ENCODE data around the gene BROX. TPM values are rescaled to one million over a fixed set of nuclear protein-coding genes. Genes with fewer than 3 reads are reported as not detected.

BROX gene
- total RNA-seq, 1 donor from 2014 or later = 50.2 TPM

DNA sequence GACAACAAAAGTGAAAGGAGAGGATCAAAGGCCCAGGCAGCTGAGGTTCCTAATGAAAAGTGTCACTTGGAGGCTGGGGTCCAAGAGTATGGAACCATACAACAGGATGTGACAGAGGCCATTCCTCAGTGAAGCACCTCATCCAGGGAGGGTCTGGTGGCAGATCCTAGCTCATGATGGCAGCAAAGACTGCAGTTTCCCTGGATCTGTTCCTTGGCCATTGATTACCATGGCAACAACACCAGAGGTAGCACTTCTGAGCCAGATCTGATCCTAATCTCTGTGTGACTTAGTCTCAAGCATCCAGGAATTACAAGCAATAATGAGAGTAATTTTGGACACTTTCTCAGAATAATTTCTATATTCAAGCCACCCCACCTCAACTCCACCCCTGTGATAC is 37.6 kb downstream of the BROX start:
- no peak overlapping the region for H3K4me3 ChIP-seq
- no peaks in the 10 kb centered on the region for H3K9me3 ChIP-seq
- no peaks in the 10 kb centered on the region for H3K27me3 ChIP-seq (ENCODE audit: low read depth)
- no peaks in the 10 kb centered on the region for H3K36me3 ChIP-seq
- H3K27ac ChIP-seq = no peak overlapping the region
- DNase-seq (no peak), ATAC-seq (no peak)
- H3K4me1 ChIP-seq = no peaks in the 10 kb centered on the region
- intact Hi-C loops (cut with DNase I) = no loop called here
- TF ChIP-seq, protein P1, sequence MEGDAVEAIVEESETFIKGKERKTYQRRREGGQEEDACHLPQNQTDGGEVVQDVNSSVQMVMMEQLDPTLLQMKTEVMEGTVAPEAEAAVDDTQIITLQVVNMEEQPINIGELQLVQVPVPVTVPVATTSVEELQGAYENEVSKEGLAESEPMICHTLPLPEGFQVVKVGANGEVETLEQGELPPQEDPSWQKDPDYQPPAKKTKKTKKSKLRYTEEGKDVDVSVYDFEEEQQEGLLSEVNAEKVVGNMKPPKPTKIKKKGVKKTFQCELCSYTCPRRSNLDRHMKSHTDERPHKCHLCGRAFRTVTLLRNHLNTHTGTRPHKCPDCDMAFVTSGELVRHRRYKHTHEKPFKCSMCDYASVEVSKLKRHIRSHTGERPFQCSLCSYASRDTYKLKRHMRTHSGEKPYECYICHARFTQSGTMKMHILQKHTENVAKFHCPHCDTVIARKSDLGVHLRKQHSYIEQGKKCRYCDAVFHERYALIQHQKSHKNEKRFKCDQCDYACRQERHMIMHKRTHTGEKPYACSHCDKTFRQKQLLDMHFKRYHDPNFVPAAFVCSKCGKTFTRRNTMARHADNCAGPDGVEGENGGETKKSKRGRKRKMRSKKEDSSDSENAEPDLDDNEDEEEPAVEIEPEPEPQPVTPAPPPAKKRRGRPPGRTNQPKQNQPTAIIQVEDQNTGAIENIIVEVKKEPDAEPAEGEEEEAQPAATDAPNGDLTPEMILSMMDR (IDR thresholded peaks at IDR 0.05) = no peak

DNA sequence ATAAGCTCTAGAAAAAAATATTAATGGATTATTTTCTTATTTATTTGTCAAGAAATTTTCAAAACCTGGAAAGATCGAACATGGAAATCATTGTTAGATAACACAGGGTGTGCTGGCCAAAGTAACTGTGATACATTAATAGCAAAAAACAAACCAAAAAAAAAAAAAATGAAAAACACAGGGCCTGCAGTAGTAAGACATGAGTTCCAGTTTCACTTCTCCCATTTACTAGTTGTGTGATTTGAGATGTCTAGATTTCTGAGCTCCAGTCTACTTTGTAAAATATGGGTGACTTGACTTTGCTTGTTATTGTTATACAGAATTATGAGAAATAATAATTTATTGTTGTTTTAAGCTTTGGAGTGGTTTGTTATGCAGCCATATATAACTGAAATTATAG is 38.3 kb downstream of the BROX start:
- no peaks in the 10 kb centered on the region for H3K9me3 ChIP-seq
- no peaks in the 10 kb centered on the region for H3K27me3 ChIP-seq (ENCODE audit: low read depth)
- TF ChIP-seq, protein P1 (IDR thresholded peaks at IDR 0.05) = no peak
- DNase-seq = no peak
- no peaks in the 10 kb centered on the region for H3K4me1 ChIP-seq
- no peaks in the 10 kb centered on the region for H3K36me3 ChIP-seq
- H3K27ac ChIP-seq = no peak overlapping the region
- H3K4me3 ChIP-seq = no peak overlapping the region
- ATAC-seq = no peak
- intact Hi-C loops (cut with DNase I) = no loop called here

DNA sequence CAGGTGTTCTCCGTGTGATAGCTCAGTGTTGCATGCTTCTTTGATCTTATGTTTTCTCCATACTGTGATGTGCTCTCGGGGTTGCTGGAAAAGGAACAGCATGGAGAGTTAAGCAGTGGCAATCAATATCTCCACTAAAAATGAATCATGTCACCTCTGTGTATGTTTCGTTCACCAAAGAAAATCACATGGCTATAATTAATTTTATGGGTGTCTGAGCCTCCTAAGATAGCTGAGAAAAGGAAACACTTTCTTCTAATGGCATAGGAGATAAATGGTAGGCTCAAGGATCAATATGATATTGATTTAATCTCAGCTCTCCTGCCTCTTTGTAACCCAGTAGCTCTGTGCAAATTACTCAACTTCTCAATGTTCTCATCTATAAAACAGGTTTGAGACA is 38.9 kb downstream of the BROX start:
- no peaks in the 10 kb centered on the region for H3K9me3 ChIP-seq

DNA sequence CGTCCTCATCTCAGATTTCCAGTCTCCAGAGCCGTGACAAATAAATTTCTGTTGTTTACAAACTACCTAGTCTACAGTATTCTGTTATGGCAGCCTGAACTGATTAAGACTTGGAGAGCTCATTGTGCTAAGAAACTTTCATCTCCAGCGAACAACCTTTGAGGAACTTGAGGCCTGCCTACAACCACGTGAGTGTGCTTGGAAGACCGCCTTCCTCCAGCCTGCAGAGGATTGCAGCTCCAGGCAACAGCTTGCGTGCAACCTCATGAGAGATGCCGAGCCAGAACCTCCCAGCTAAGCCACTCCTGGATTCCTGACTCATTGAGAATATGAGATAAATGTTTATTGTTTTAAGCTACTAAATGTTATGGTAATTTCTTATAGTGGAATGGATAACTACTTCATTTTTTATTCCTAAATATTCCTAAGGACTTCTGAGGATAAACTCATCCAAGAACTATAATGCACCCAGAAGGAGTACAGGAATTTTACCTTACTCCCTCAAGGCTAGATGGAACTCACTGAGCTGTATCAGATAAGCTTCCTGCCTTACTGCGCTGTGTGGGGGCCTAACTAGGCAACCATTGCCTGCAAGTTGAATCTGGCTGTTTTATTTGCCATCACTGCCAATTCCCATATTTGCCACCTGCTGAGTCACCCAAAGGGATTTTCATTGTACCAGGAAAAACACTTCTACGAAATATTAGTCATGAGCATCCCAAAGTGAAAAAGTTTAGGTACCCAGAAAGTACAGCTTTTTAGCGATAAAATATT is 42.2 kb downstream of the BROX start:
- H3K27ac ChIP-seq = no peak overlapping the region
- DNase-seq = peak; percentile 68
- TF ChIP-seq, protein P1 (IDR thresholded peaks at IDR 0.05) = no peak
- no peaks in the 10 kb centered on the region for H3K36me3 ChIP-seq
- intact Hi-C loops (cut with DNase I) = no loop called here
- no peaks in the 10 kb centered on the region for H3K27me3 ChIP-seq (ENCODE audit: low read depth)
- no peaks in the 10 kb centered on the region for H3K9me3 ChIP-seq
- ATAC-seq = peak; percentile 52 to 77
- H3K4me1 ChIP-seq = no peaks in the 10 kb centered on the region
- H3K4me3 ChIP-seq = no peak overlapping the region

More for the DNA sequence above, 38.9 kb downstream of the BROX start:
- DNase-seq (no peak), ATAC-seq (no peak)
- TF ChIP-seq, protein P1 (IDR thresholded peaks at IDR 0.05) = no peak
- H3K4me1 ChIP-seq = no peaks in the 10 kb centered on the region
- no peak overlapping the region for H3K4me3 ChIP-seq
- H3K36me3 ChIP-seq = no peaks in the 10 kb centered on the region
- H3K27ac ChIP-seq = no peak overlapping the region
- intact Hi-C loops (cut with DNase I) = no loop called here
- H3K27me3 ChIP-seq (ENCODE audit: low read depth) = no peaks in the 10 kb centered on the region

DNA sequence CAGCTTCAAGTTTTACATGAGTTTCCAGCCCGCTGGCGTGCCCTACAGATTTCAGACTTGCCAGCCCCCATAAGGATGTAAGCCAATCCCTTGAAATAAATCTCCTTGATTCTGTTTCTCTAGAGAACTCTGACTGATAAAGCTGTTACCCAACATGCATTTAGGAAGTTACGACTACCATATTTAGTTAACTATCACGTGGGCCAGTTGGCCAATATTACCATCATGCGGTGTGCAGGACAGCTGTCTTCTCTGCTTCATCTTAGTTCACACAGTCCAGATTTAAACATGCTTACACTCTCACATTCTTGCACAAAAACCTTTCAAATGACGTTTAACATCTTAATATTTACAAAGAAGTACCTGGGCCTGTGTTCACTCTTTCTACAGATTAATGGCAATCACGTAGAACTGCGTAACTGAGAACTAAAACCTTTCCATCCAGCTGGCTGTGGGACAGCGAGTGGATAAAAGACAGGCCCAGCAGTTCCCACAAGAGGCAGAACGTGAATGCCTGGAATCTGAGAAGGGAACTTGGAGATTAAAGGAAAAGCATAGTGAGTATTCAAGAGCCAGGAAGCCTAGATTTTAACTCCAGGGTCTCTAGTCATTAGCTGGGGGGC is 45.4 kb downstream of the BROX start:
- DNase-seq (no peak), ATAC-seq (peak in 1 of 2 donors; percentile 35)
- TF ChIP-seq, protein P1 (IDR thresholded peaks at IDR 0.05) = no peak
- intact Hi-C loops (cut with DNase I) = no loop called here
- Histone ChIP-seq H3K4me1 (no peaks in the 10 kb centered on the region), H3K9me3 (no peaks in the 10 kb centered on the region), H3K4me3 (no peak overlapping the region), H3K36me3 (no peaks in the 10 kb centered on the region), H3K27me3 (ENCODE audit: low read depth) (no peaks in the 10 kb centered on the region), H3K27ac (no peak overlapping the region)

Data from lower lobe of right lung (tissue), 2 donors.